Esophagus (tissue), 2 donors: ENCODE results near the gene CNOT4. TPM values are rescaled to one million over a fixed set of nuclear protein-coding genes. Genes with fewer than 3 reads are reported as not detected.

Experiments used
- H3K27ac ChIP-seq, 2 donors: one replicate each; pipeline ENCODE4 v1.5.1; 2013; ENCODE audit warnings: low read depth in 2 of 2, mild to moderate bottlenecking in 2 of 2, inconsistent platforms in 1 of 2, low read length in 1 of 2, moderate library complexity in 1 of 2
- H3K27me3 ChIP-seq, 2 donors: one replicate each; pipeline ENCODE4 v1.6.1; 2013; ENCODE audit warnings: low read length in 2 of 2, control low read depth in 1 of 2, mild to moderate bottlenecking in 1 of 2; ENCODE audit not compliant: insufficient read depth in 2 of 2, control insufficient read depth in 1 of 2
- H3K36me3 ChIP-seq, 2 donors: one replicate each; pipeline ENCODE4 v1.6.1; 2013; ENCODE audit warnings: low read length in 1 of 2; ENCODE audit not compliant: control insufficient read depth in 2 of 2, insufficient read depth in 2 of 2
- H3K4me1 ChIP-seq, 2 donors: one replicate each; pipeline ENCODE4 v1.6.1; 2013; ENCODE audit warnings: low read length in 1 of 2; ENCODE audit not compliant: control insufficient read depth in 2 of 2, insufficient read depth in 2 of 2
- H3K4me3 ChIP-seq, 2 donors: one replicate each; pipeline ENCODE4 v1.5.1; 2013; ENCODE audit warnings: low read length in 2 of 2, mild to moderate bottlenecking in 2 of 2, low read depth in 1 of 2, moderate library complexity in 1 of 2
- H3K9me3 ChIP-seq, 2 donors: one replicate each; pipeline ENCODE4 v1.6.1; 2013; ENCODE audit warnings: mild to moderate bottlenecking in 2 of 2, low read depth in 1 of 2, low read length in 1 of 2, moderate library complexity in 1 of 2; ENCODE audit not compliant: control insufficient read depth in 2 of 2, insufficient read depth in 1 of 2
- WGBS, 2 donors: extraction: QIAGEN DNeasy Blood & Tissue Kit; methylation state at CpG; one replicate each; pipeline ENCODE4 v1.1.7; 2013; 5-methylcytosine and 5-hydroxymethylcytosine counted together
- polyA plus RNA-seq, 2 donors: library from polyadenylated mRNA; stranded (reverse); fragments of 200-250 nt; gene quantifications; one replicate each; pipeline ENCODE4 v1.2.3, GENCODE V29; 2013
- donor health status: healthy with polysubstance abuse.
- donor health status: Bipolar disorder and iron deficiency.

The CNOT4 gene, protein sequence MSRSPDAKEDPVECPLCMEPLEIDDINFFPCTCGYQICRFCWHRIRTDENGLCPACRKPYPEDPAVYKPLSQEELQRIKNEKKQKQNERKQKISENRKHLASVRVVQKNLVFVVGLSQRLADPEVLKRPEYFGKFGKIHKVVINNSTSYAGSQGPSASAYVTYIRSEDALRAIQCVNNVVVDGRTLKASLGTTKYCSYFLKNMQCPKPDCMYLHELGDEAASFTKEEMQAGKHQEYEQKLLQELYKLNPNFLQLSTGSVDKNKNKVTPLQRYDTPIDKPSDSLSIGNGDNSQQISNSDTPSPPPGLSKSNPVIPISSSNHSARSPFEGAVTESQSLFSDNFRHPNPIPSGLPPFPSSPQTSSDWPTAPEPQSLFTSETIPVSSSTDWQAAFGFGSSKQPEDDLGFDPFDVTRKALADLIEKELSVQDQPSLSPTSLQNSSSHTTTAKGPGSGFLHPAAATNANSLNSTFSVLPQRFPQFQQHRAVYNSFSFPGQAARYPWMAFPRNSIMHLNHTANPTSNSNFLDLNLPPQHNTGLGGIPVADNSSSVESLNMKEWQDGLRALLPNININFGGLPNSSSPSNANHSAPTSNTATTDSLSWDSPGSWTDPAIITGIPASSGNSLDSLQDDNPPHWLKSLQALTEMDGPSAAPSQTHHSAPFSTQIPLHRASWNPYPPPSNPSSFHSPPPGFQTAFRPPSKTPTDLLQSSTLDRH
- polyA plus RNA-seq = 1 to 10 TPM; 5.2 to 6.9 TPM

DNA sequence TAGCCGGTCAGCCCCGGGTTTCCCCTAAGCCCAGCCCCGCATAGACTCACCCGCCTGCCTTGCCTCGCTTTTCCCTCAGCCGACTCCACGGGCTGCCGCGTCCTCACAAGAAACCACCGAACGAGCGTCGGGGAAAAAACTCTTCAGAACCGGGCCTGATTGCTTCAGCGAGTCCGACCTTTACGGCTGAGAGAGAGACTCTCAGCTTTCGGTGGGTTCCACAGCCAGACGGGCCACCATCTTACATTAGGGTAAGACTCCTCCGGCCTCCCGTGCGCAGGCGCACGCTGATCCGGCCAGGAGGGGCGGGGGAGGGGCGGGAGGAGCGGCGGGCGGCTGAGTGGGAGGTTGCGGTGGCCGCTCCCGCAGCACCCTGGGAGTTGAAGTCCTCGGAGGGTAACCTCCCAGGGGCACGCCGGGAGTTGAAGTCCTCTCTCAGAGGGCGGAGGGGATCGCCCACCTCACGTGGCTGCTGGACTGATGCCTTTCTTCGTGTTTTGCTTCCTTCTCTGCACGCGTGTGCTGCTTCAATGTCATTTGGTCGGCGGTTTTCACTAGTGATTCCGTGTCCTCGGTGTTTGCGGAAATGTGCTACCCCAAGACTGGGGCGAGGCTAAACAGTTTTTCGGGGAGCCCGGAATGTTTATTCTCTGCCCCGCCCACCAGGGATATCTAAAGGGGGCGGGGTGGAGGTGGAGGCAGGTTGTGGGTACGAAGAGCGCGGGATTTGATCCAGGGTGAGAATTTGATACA lies at the start of gene CNOT4:
Gene CNOT4, minus strand, starts transcription at position 264 of the 753 bp plus-strand sequence. CDS start 71,771 bp downstream, outside the sequence.
- no peaks in the 10 kb centered on the region for H3K9me3 ChIP-seq
- H3K27ac ChIP-seq = peak within 1 kb of the TSS; percentile 90 to 99
- WGBS, 2 donors = 0% methylated on average over 55 of the region's 55 CpGs
- peak within 1 kb of the TSS; percentile 81 to 96 for H3K4me3 ChIP-seq
- H3K36me3 ChIP-seq = no peaks in the 10 kb centered on the region
- H3K4me1 ChIP-seq = peaks cover 0 to 3% of the 10 kb centered on the region in 2 donors
- H3K27me3 ChIP-seq = no peaks in the 10 kb centered on the region

DNA sequence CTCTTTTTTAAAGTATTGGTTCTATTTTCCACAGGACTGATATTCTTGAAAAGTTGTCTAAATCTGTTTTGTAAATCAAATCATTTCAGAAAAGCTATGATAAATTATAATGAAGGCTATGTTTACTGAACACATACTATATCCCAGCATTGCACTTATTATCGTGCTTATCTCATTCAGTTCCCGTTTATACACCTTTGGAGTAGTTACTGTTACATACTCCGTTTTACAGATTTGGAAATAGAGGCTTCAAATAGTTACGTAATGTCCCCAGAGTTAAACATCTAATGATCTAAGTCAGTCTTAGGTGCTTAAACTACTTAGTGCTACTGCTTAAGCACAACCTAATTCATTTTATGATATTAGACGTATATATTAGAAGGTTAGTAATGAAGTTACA lies 49.0 kb upstream of the CNOT4 start:
- H3K36me3 ChIP-seq = no peaks in the 10 kb centered on the region
- no peaks in the 10 kb centered on the region for H3K9me3 ChIP-seq
- peak overlapping the region in 1 of 2 donors; percentile 99 for H3K4me3 ChIP-seq
- H3K27ac ChIP-seq = peak overlapping the region in 1 of 2 donors; percentile 97
- WGBS, 2 donors = 51 to 55% methylated on average over 5 of the region's 5 CpGs
- no peaks in the 10 kb centered on the region for H3K27me3 ChIP-seq
- H3K4me1 ChIP-seq = no peaks in the 10 kb centered on the region

DNA sequence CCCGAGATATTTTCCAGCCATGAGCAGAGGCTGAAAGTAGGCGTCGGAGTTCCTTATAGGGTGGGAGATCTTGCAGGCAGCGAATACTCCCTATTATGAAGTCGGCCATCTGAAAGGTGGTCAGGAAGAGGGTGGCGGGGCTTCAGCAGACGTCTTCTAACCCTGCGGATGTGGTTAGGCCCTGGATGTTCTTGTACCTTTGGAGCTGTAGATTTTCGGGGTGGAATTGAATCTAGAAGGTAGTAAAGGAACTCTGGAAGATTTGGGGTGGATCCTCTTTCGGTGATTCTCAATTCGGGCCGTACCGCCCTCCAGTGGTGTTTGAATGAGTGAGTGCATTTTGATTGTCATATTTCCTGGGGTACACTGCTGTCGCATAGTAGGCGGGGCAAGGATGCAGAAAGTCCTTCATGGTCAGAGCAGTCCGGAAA lies 48.5 kb upstream of the CNOT4 start:
- Histone ChIP-seq H3K4me1 (no peaks in the 10 kb centered on the region), H3K27ac (peak overlapping the region; percentile 97 to 98), H3K4me3 (peak overlapping the region; percentile 94 to 99), H3K36me3 (no peaks in the 10 kb centered on the region), H3K27me3 (no peaks in the 10 kb centered on the region), H3K9me3 (no peaks in the 10 kb centered on the region)
- WGBS, 2 donors = 0% methylated on average over 16 of the region's 16 CpGs

DNA sequence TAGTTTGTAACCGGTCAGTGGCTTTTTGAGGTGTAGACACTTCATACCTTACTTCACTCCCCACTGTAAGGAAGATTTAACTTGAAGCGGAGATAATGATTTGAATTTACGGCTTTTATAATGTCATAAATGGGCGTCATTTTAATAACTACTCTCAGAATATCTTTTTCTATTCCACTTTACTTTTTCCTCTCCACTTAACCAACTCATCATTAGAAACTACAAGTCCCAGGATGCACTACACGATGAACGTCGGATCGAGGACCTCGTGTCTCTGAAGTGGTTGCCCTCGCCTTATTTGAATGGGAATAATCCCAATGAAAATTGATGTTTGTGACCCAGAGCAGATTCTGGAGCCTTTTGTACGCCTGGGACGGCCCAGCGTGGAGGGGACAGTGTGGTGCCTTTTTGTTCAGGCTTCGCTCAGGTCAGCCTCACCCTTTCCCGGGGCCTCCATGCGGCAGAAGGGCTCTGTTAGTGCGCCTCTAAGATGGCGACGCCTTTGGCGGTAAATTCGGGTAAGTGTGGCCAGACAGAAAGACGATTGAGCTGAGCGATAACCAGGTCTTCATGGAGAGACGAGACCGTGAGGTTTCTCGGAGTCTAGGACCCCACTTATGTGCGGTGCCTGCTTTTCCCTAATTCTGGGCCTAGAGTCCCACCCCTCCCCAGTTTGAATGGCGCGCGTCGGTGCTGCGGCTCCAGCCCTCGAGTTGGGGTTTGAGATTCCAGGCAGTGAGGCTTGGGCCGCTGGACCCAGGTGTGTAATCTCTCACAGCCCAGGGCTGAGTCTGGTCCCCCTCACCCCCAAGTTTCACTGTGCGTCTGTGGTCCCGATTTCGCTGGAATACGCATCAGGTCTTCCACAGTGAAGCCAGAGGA lies 47.8 kb upstream of the CNOT4 start, which contains the start of gene NUP205:
Gene NUP205, plus strand, starts transcription at position 463 of the 882 bp plus-strand sequence. Its CDS starts 28 bp downstream, at position 491.
- peak within 1 kb of the TSS; percentile 94 to 99 for H3K4me3 ChIP-seq
- H3K4me1 ChIP-seq = no peaks in the 10 kb centered on the region
- 3 to 4% methylated on average over 38 of the region's 38 CpGs for WGBS, 2 donors
- H3K27me3 ChIP-seq = no peaks in the 10 kb centered on the region
- H3K27ac ChIP-seq = peak within 1 kb of the TSS; percentile 97 to 98
- no peaks in the 10 kb centered on the region for H3K36me3 ChIP-seq
- no peaks in the 10 kb centered on the region for H3K9me3 ChIP-seq

DNA sequence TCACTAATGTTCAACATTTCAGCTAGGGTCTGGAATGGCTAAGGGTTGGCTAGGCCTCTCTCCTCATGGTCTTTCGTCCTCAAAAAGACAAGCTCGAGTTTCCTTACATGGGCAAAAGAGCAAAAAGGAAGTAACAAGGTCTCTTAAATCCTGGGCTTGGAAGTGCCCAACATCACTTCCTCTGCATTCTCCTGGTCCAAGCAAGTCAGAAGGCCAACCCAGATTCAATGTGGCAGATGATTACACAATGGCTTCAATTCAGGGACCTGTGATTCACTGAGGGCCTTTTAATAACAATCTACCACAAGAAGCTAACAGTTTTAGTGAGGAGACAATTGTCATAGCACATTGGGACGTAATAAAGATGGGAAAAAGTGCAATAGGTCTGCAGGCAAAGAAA lies 43.4 kb upstream of the CNOT4 start:
- Histone ChIP-seq H3K36me3 (no peaks in the 10 kb centered on the region), H3K27ac (no peak overlapping the region), H3K9me3 (no peaks in the 10 kb centered on the region), H3K27me3 (no peaks in the 10 kb centered on the region), H3K4me3 (no peak overlapping the region), H3K4me1 (no peaks in the 10 kb centered on the region)
- WGBS, 2 donors = 90 to 96% methylated on average over 3 of the region's 3 CpGs

DNA sequence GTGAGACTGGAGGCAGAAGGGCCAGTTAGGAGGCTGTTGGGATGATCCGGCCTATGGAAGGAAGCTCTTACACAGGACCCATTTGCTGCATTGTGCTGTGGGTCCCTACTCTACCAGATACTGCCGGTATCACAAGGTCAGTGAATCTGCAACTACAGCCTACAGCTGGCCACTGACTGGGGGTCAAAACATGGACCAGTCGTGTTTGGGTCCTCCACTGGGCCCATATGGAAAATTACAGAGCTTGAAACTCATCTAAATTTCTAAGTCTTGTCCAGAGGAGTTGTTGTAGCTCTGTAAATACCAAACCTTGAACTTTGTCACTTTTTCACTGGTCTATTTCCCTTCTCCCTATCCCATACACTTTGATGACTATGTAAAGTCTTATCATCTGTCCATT lies 42.2 kb upstream of the CNOT4 start:
- 49 to 71% methylated on average over 3 of the region's 3 CpGs for WGBS, 2 donors
- no peaks in the 10 kb centered on the region for H3K36me3 ChIP-seq
- H3K27ac ChIP-seq = no peak overlapping the region
- H3K4me3 ChIP-seq = no peak overlapping the region
- no peaks in the 10 kb centered on the region for H3K27me3 ChIP-seq
- no peaks in the 10 kb centered on the region for H3K9me3 ChIP-seq
- no peaks in the 10 kb centered on the region for H3K4me1 ChIP-seq

DNA sequence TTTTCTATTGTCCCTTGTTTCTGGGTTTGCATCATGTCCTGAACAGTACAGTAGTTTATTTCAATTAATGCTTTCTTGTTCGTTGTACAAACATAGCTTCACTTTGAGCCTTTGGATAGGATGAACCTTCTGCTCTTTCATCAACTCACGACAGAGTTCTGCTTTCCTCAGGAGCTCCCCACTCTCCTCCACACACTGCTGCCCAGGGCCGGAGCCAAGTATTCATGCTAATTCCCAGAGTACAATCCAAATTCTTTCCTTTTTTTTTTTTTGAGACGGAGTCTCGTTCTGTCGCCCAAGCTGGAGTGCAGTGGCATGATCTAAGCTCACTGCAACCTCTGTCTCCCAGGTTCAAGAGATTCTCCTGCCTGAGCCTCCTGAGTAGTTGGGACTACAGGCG lies 40.3 kb upstream of the CNOT4 start:
- Histone ChIP-seq H3K9me3 (no peaks in the 10 kb centered on the region), H3K4me1 (no peaks in the 10 kb centered on the region), H3K27me3 (no peaks in the 10 kb centered on the region), H3K4me3 (no peak overlapping the region), H3K36me3 (no peaks in the 10 kb centered on the region), H3K27ac (no peak overlapping the region)
- 77 to 78% methylated on average over 7 of the region's 7 CpGs for WGBS, 2 donors

DNA sequence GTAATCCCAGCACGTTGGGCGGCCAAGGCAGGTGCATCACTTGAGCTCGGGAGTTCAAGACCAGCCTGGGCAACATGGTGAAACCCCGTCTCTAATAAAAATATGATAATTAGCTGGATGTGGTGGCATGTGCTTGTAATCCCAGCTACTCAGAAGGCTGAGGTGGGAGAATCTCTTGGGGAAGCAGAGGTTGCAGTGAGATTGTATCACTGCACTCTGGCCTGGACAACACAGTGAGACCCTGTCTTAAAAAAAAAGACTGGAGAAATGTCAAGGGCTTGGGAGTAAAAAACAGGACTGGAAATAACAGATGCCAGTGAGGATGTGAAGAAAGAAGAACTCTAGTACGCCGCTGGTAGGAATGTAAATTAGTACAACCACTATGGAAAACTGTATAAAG lies 31.1 kb upstream of the CNOT4 start:
- Histone ChIP-seq H3K36me3 (no peaks in the 10 kb centered on the region), H3K27ac (no peak overlapping the region)
- 94 to 97% methylated on average over 6 of the region's 6 CpGs for WGBS, 2 donors

More for the DNA sequence above, 31.1 kb upstream of the CNOT4 start:
- no peaks in the 10 kb centered on the region for H3K9me3 ChIP-seq
- no peaks in the 10 kb centered on the region for H3K27me3 ChIP-seq
- H3K4me3 ChIP-seq = no peak overlapping the region
- peaks cover 0 to 2% of the 10 kb centered on the region in 2 donors for H3K4me1 ChIP-seq
